Measurements from ENCODE around the gene NR5A1.

GRCh38 chr9:124512806-124513204 lies 5.6 kb upstream of the NR5A1 start:
- TF ChIP-seq, protein P1, sequence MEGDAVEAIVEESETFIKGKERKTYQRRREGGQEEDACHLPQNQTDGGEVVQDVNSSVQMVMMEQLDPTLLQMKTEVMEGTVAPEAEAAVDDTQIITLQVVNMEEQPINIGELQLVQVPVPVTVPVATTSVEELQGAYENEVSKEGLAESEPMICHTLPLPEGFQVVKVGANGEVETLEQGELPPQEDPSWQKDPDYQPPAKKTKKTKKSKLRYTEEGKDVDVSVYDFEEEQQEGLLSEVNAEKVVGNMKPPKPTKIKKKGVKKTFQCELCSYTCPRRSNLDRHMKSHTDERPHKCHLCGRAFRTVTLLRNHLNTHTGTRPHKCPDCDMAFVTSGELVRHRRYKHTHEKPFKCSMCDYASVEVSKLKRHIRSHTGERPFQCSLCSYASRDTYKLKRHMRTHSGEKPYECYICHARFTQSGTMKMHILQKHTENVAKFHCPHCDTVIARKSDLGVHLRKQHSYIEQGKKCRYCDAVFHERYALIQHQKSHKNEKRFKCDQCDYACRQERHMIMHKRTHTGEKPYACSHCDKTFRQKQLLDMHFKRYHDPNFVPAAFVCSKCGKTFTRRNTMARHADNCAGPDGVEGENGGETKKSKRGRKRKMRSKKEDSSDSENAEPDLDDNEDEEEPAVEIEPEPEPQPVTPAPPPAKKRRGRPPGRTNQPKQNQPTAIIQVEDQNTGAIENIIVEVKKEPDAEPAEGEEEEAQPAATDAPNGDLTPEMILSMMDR (conservative IDR thresholded peaks at IDR 0.05), result no peak
- TF ChIP-seq ZFX (IDR thresholded peaks at IDR 0.05), result no peak
